HG03432 (cell line): ENCODE measurements around the gene SPAG7.

Experiments
- ATAC-seq: cut with Tn5 transposase; IDR thresholded peaks from one replicate; pipeline ENCODE4 v1.9.1; 2021; ENCODE audit warnings: mild to moderate bottlenecking, moderate library complexity; ENCODE audit not compliant: unreplicated experiment

Gene SPAG7

DNA sequence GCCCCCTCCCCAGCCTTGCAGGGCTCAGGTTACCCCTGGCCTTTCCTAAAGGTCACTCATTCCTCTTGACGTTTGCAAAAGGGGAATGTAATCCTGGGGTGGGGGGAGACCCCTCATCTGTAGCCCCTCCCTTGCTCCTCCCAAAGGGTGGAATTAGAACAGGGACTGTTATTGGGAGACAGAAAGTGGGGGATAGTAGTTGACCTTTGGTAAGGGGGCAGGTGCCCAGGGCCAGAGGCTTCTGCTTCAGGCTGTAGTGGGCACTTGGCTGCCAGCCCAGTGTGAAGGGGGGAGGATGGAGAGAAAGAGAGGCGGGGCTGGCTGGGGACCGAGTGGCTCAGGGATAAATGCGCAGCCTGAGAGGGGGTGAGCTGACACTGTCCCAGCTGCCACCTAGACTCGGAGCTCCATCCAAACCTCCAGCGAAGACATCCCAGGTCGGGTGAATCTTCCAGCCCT is 16.8 kb downstream of the SPAG7 start, which contains the start of gene ENO3:
ENO3 (plus strand) TSS at position 374 of the 459 bp plus-strand sequence. CDS start 711 bp downstream, outside the sequence.
- ATAC-seq: no peak

DNA sequence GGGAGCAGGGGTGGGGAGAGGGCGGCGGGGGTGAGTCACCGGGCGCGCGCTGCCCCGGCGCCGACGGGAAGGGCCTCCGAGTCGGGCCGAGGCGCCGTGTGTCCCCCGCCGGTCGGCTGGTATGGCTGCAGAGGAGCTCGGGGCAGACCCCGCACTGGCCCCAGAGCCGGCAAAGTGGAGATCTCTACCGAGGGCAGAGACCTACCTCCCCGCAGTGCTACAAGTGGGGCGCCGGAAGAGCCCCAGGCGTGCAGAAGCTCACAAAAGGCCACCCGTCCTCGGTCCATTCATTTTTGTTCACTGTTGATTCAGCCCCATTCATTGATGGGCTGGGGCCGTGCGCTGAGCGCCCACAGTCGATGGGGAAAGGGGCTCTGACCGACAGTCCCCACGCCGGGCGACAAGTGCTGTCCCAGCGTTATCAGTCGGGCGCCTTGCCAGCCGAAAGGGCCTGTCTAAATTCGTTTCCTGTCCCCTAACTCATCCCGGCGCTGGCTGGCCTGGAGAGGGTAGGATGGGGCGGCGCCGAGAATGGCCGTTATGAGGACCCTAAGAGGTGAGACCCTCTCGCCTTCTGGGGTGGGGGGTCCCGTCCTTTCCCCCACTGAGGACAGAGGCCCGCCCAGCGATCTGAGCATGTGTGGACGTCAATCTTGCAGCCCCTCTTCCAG is 17.4 kb downstream of the SPAG7 start:
- ATAC-seq: peak; percentile 10

DNA sequence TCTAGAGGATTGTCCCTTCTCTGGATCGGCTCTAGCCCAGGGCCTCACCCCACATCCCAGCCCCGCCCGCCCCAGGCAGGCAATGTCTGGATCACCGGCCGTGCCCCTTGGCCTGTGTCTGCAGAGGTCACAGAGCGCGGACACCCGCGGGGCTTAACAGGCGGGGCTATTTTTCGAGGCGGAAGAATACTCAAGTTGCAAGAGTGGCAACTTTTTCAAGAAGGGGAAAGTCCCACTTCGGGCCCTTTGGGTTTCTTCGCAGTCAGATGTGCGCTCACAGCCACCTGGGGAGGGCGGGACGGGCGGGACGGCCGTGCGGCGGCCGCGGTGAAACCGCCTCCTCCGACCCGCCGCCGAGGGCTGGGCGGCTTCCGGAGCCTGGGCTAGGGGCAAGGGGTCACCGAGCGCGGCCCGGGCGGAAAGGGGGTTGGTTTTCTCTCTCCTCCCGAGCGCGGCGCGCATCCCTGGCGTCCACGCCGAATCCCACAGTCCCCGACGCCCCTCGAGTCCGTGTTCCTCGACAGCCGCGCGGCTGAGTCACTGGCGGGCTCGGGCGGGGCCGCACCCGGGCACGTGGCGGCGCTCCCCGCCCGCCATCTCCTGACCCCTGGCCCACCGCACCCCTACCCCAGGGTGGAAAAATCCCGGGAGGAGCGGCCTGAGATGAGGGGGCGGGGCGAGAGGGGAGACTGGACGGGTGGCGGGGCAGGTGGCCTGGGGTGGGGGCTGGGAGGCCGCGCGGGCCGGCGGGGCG is 18.1 kb downstream of the SPAG7 start:
- peak; percentile 26 for ATAC-seq

DNA sequence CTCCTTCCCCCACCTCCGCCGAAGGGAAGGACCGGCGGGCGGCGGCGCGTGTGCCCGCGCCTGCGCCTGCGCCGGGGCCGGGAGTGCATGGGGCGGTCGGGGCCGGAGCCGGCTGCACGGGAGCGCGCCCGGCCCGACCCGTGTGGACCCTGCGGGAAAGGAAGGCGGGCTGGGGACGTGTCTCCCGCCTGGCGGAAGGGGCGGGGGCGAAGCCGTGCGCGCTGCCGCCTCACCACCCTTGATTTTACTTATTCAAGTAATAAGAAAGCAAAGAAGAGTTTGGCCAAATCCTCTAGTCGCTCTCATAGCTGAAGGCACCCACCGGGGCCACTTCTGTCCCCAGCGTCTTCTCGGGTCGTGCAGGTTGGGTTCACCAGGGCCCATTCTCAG is 18.7 kb downstream of the SPAG7 start:
- ATAC-seq: peak; percentile 35

DNA sequence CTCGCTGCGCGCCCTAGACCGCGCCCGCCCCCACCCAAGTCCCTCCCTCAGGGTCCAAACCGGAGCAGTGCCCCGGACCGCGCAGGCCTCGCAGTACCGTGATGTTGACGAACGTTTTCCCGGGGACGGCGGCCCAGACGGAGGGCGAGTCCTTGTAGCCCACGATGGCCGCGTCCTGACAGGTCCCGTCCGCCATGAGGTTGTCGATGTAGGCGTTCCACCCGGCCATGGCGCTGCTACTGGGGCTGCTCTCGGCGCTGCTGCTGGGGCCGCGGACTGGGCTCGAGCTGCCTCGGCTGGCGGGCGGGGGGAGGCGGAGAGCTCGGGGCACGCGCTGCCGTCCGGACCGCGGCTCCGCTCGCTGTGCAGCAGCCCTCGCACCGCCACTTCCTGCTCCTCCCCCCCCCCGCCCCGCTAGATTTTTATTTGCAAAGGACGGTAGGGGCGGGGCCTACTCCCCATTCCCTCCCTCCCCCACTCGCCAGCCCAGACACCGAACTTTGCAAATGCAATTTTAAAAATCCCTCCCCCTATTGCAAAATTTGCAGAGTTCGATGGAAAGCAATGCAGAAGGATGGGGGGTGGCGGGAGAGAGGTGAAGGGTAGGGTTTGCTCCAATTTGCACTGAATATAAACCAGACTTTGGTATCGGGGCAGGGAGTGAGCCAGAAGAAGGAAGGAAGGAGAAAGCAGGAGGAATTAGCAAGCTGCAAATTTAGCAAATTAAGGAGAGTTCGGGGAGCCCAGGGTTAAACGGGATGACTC is 19.3 kb downstream of the SPAG7 start, which contains the start of gene PFN1:
PFN1 (minus strand) TSS at position 365 of the 765 bp plus-strand sequence; CDS start at position 229, 136 bp downstream.
- ATAC-seq: peak; percentile 19

DNA sequence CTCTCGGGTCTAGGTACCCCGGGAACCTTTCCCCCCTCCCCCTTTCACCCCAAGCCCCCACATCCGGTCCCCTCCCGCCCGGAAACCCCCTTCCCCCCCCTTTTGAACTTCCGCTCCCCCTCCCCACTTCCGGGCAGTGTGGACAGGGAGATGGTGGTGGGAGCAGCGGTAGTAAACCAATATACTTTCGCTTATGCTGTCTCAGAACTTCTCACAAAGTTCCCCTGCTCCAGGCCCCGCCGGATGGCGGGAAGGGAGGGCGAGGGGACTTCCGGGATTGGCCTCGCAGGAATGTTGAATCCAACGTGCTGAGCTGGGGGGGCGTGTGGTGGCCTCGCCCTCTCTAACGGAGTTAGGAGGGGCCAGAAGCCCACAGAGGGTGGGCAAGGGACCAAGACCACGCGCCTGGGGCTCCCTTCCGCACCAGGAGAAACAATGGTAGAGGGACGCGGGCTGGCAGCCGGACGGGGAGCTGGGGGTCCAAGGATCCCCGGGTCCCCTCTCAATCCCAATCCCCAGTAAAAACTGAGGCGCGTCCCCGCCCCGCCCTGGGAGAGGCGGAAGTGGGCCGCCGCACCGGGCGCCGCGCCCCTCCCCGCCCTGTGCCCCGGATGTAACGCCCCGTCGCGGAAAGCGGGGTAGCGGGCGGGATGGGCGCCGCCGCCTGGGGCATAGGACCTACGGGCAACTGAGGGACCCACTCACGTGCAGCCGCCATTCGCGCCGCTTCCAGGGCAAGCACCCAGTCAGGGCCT is 20.0 kb downstream of the SPAG7 start:
- peak; percentile 22 for ATAC-seq

DNA sequence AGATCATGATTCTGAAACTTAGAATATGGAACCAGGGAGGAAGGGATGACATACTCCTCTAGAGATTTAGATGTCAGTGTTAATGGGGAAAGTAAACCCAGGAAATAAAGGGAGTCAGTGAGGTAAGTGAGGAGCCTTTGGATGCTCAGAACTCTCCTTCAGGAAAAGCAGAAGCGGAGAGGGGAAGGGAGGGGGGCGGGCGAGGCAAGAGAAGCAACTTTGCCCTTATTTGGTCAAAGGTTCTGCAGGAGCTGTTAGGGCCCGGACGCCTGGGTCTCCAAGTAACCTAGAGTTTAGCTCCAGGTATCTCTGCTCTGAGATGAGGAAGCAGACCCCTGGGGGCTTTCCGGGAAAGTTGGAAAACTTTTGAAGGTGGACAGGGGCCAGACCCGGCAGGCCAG is 20.6 kb downstream of the SPAG7 start:
- no peak for ATAC-seq

DNA sequence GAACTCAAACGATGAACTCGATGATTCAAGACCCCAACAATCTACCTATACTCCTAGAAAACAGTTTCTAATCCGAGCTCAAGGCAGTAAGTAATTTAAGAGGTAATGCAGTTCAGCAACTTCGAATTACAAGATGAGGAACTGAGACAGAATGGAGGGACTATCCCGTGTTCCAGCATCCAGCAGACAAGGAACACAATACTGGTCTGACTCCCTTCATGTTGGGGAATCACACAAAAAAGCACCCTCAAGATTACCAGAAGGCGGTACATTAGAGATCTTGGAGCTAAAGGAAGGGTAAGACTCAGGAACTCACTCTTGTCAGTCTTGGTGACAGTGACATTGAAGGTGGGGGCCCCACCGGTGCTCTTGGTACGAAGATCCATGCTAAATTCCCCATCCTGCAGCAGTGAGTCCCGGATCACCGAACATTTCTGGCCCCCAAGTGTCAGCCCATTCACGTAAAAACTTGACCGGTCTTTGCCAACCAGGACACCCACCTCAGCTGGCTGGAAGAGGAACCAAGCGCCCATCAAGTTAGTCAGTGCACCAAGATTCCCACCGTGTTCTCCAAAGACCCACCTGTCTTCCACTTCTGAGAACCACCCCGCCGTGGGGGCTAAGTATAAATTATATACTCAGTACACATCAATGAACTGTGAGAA is 21.2 kb downstream of the SPAG7 start:
- no peak for ATAC-seq

DNA sequence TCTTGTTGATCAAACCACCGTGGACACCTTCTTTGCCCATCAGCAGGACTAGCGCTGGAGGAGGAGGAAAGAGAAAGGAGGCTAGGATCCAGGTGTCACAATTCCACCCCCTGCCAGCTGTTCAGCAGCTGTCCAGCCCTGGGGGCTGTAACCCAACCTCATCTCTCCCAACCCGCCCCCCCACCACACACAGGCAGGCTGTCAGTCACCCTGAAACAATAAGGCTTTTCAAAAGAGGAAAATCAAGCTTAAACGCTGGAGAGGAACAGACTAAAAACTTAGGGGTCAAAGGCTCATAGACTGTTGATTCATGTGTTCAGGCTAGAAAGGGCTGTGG is 21.7 kb downstream of the SPAG7 start:
- no peak for ATAC-seq

DNA sequence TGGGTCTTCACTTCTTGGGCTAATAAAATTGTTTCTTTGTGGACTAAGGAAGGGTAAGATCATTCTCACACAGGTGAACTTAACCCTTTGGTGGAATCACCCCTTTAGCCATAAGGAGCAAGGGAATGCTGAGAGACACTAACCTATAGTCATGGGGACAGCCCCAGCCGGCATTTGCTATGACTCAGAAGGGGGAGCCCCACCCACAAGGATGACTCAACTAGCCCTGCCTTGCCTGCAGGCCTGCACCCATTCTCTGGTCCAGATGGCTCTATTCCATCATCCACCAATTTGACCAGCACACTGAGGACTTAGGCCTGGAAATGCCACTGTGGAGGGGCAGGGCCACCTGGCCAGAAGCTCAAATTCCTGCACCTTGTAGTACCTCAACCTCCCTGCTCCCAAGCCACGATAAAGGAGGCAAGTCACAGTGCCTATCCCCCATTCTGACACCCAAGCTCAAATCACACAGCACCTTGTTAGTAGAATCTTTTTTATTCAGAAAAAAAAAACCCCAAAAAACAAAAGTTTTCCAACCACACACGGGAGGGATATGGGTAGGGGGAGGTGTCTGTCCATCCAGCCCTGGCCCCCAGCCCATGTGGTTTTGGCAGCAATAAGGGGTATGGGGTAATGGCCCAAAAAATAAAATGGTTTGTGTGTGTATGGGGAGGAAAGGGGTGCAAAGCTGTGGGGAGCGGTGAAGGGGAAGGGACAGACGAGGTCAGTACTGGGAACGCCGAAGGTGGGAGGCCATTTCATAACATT is 22.3 kb downstream of the SPAG7 start:
- ATAC-seq: peak; percentile 19

DNA sequence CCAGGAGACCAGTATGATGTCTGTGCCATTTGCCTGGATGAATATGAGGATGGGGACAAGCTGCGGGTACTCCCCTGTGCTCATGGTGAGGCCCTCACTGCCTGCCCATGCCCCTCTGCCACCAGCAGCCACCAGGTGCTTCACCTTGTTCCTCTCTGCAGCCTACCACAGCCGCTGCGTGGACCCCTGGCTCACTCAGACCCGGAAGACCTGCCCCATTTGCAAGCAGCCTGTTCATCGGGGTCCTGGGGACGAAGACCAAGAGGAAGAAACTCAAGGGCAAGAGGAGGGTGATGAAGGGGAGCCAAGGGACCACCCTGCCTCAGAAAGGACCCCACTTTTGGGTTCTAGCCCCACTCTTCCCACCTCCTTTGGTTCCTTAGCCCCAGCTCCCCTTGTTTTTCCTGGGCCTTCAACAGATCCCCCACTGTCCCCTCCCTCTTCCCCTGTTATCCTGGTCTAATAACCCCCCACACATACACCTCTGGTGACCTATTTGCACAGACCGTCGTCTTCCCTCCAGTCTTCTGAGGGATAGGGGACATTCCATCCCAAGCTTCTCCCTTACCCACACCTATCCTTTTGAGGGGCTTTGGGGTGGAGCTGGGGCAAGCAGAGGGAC is 23.0 kb downstream of the SPAG7 start:
- ATAC-seq: no peak

DNA sequence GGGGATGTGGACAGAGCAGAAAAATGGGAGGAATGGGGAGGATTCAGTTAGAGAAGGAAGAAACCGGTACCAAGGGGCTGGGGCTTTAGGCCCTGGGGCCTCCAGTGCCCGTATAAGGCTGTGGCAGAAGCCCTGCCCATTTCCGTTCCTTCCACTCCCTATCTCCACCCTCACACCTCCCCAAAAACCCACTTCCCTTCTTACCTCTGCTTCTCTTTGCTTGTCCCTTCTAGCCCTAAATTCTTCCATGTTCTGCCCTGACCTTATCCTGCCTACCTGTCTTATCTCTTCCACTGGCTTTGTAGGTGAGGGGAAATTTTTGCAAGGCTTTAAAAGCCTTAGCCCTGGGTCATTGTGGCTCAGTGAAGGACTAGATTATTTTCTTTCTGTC is 23.5 kb downstream of the SPAG7 start:
- ATAC-seq: no peak

DNA sequence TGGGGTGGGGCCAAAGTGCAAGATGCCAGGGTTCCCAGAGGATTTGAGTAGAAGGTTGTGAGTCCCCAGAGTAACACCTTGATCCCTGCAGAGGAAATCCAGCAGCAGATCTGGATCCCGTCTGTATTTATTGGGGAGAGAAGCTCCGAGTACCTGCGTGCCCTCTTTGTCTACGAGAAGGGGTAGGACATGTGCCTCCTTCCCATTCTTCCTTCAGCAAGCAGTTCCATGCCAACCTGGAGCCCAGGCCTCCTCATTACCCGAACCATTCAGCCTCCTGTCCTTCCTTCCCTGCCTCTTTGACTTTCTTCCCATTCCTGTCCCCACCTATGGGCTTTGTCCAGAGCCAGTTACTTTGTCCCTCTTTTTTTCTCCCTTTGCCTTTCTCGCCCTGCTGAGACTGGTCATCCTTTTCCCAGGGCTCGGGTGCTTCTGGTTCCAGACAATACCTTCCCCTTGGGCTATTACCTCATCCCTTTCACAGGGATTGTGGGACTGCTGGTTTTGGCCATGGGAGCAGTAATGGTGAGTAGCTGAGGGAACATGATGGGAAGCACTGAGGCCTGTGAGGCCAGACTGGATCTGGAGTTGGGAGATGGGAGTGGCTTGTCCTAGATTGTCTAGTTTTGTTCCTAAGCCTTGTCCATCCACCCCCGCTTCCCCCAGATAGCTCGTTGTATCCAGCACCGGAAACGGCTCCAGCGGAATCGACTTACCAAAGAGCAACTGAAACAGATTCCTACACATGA is 24.7 kb downstream of the SPAG7 start:
- ATAC-seq: no peak

DNA sequence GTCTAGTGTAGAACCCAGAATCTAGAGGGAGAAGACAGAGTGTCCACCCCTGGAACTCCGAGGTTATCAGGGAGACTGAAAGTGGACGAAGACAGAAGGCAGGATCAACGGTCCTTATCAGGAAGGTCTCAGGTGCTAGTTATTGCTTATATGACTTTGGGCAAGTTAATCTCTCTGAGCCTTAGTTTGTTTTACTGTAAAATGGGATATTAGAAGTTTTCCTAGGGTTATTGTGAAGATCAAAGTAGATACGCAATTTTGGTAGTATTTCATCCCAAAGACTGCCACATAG is 26.4 kb downstream of the SPAG7 start:
- no peak for ATAC-seq

DNA sequence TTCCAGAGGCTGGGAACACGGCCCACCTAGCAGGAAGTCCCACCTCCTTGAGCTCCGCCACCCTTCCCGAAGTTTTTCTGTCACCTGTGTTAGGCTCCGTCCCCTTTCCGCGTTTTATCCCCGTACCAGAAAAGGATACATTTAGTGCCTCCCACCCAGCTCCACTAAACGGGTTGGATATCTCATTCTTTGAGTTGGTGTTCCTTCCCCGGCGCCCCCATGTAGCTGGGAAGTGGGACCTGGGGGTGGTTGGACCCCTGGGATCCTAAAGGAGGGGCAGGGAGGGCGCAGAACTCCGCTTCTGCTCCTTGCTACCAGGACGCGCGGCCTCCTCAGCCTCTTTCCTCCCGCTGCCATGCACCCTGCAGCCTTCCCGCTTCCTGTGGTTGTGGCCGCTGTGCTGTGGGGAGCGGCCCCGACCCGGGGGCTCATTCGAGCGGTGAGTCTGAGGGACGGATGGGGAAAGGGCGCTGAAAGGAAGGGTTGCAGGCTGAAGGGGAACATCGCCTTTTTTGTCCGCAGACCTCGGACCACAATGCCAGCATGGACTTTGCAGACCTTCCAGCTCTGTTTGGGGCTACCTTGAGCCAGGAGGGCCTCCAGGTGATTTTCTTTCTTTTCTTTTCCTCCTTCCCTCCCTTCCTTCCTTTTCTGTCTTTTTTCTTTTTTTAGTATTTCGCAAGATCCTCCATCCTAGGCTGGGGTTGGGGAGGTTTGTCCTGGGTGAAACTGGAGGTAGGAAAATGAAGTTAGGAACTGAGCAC is 26.9 kb downstream of the SPAG7 start:
- ATAC-seq: no peak

DNA sequence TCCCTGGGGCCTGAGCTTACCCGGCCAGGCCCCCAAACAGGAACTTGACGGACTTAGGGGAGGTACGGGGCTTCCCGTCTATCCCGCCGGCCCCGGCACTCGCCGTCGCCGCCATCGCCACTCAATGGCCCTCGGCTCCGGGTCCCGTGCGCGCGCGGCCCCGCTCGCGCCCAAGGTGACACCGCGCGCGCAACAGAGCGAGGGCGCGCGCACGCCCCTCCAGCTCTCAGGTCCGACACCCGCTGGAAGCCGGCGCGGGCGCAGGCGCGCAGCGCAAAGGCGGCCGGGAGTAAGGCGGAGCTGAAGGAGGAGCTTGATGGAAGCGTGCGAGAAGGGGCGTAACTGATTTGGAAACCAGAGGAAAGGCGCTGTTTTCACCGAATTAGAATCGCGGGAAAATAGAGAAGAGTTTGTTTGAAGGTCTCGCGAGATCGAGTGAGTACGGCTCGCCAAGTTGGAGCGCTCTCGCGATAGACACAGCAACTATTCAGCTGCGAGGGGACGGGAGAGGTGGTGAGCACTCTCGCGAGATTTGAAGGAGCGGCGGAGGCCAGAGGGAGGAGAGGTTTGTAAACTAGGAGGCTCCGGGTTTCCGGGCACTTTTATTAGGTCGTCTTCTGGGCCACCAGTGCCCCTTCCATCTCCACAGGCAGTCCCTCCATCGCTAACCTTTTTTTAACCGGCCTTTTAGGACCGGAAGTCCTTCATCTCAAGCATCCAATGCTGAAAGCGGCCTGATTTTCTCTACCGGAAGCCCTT is 27.6 kb downstream of the SPAG7 start, which contains the start of the genes RNF167 and SLC25A11:
RNF167 (plus strand) TSS at position 473 of the 759 bp plus-strand sequence. CDS start 642 bp downstream, outside the sequence.
SLC25A11 (minus strand) TSS at position 251 of the 759 bp plus-strand sequence; CDS start at position 115, 136 bp downstream.
- peak; percentile 77 for ATAC-seq

DNA sequence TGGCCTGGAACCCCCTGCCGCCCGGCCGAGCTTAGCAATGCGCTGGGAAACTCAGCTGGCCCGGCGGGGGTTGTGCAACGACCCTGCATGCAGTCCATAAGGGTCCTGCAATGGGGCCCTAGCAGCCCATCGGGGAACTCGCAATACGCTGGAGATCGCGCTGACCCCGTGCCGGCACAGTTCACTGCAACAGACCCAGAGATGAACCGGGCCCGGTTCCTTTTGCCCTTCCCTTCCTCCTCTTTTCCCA is 28.1 kb downstream of the SPAG7 start:
- peak; percentile 13 for ATAC-seq
